HUES6 (cell line): ENCODE data around the gene TLR9.

Experiments
- H3K27ac ChIP-seq: 2 replicates; pipeline ENCODE4 v1.7.0; 2013; ENCODE audit warnings: low read depth, mild to moderate bottlenecking, low read length, inconsistent platforms
- H3K27me3 ChIP-seq: 2 replicates; pipeline ENCODE4 v1.6.1; 2013; ENCODE audit warnings: low read length; ENCODE audit not compliant: control insufficient read depth, insufficient read depth
- H3K36me3 ChIP-seq: 2 replicates; pipeline ENCODE4 v1.6.1; 2013; ENCODE audit warnings: low read length; ENCODE audit not compliant: control insufficient read depth, insufficient read depth
- H3K4me1 ChIP-seq: 2 replicates; pipeline ENCODE4 v1.6.1; 2013; ENCODE audit warnings: low read length; ENCODE audit not compliant: control insufficient read depth, insufficient read depth
- H3K4me3 ChIP-seq: 2 replicates; pipeline ENCODE4 v1.5.1; 2013; ENCODE audit warnings: low read depth, low read length
- H3K9ac ChIP-seq: one replicate; pipeline ENCODE4 v1.6.1; 2013; ENCODE audit warnings: mild to moderate bottlenecking, low read length
- H3K9me3 ChIP-seq: 2 replicates; pipeline ENCODE4 v1.6.1; 2013; ENCODE audit warnings: low read depth, low read length; ENCODE audit not compliant: control insufficient read depth, insufficient read depth

TLR9 gene

GRCh38 chr3:52198643-52199608 is 26.5 kb downstream of the TLR9 start:
- H3K4me3 ChIP-seq, result peak overlapping the region; percentile 95
- peaks cover 15% of the 10 kb centered on the region for H3K4me1 ChIP-seq
- peaks cover 35% of the 10 kb centered on the region for H3K36me3 ChIP-seq
- H3K9me3 ChIP-seq, result no peaks in the 10 kb centered on the region
- no peak overlapping the region for H3K27ac ChIP-seq
- H3K9ac ChIP-seq, result peak overlapping the region; percentile 81
- H3K27me3 ChIP-seq, result no peaks in the 10 kb centered on the region

- Histone ChIP-seq H3K27ac (0 out of 2 replicates have a peak within 1 kb of the TSS, but pooled peaks have one; percentile 25), H3K4me3 (peak within 1 kb of the TSS; percentile 95), H3K4me1 (peaks cover 15% of the 10 kb centered on the region), H3K27me3 (no peaks in the 10 kb centered on the region), H3K9ac (peak within 1 kb of the TSS; percentile 81), H3K36me3 (peaks cover 26% of the 10 kb centered on the region), H3K9me3 (no peaks in the 10 kb centered on the region)
These were observed 27.4 kb downstream of the TLR9 start, which contains the start of gene ALAS1 for GRCh38 chr3:52197842-52198625. Gene ALAS1, plus strand, starts transcription at chr3:52198160. Its CDS starts 1,082 bp downstream, at chr3:52199242.

DNA sequence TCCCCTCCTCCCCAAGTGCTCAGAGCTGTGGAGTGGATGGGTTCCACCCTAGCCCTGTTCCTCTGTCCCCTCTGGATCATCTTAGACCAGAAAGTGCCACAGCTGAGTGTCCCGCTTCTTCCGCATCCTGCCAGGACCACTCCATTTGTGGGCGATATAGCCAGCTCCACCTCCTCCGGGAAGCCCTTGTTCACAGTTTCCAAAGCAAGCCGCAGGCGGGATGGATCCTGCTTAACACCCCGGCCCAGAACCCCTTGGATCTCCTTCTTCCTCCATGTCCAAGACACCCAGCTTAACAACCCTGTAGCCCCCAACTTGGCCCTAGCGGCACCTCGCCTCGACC is 28.0 kb downstream of the TLR9 start:
- no peaks in the 10 kb centered on the region for H3K9me3 ChIP-seq
- H3K27ac ChIP-seq, result no peak overlapping the region
- H3K4me1 ChIP-seq, result peaks cover 15% of the 10 kb centered on the region
- peak overlapping the region; percentile 95 for H3K4me3 ChIP-seq
- no peaks in the 10 kb centered on the region for H3K27me3 ChIP-seq
- peak overlapping the region; percentile 36 for H3K9ac ChIP-seq
- peaks cover 21% of the 10 kb centered on the region for H3K36me3 ChIP-seq

DNA sequence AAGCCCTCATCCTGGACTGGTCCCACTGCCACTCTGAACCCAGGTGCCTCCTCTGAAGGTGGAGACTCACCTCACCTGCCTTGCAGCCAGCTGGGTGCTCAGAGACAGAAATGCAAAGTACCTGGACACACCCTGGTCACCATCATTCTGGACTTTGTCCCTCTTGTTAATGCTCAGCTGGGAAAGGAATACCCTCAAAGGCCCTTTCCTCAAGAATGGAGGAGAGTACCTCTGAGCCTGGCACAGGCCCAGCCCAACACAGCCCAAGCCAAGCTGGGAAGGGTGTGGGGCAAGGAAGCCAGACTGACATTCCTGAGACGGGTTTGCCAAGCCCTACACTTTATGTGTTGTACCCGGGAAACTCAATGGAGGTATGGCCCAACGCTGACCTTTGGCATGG is 28.5 kb downstream of the TLR9 start:
- peaks cover 17% of the 10 kb centered on the region for H3K36me3 ChIP-seq
- H3K27ac ChIP-seq, result no peak overlapping the region
- peaks cover 15% of the 10 kb centered on the region for H3K4me1 ChIP-seq
- H3K27me3 ChIP-seq, result no peaks in the 10 kb centered on the region
- no peak overlapping the region for H3K4me3 ChIP-seq
- H3K9ac ChIP-seq, result no peak overlapping the region
- no peaks in the 10 kb centered on the region for H3K9me3 ChIP-seq

DNA sequence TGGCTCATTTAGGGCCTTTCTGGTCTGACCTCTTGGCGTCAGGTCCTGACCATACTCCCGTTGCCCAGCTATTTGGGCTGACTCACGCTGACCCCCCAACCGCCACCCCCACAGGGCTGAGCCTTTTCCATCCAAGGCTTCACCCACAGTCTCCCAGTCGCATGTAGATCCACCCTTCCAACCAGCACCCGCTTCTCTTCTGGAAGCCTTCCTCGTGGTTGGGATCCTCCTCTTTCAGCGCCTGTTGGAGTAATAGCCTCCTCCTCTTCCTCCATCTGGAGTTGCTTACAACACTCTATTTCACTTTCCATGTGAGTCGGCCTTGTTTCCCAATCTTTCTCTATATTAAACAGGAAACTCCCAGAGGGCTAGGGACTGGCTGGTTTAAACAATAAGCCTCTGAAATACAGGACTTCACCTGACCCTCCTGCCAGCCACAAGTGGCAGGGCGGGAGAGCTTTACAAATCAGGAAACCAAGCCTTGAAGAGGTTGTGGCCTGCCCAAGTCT is 29.6 kb downstream of the TLR9 start:
- Histone ChIP-seq H3K27me3 (no peaks in the 10 kb centered on the region), H3K4me1 (peaks cover 15% of the 10 kb centered on the region), H3K27ac (no peak overlapping the region), H3K9ac (no peak overlapping the region), H3K9me3 (no peaks in the 10 kb centered on the region), H3K36me3 (peaks cover 7% of the 10 kb centered on the region), H3K4me3 (no peak overlapping the region)

- no peak overlapping the region for H3K4me3 ChIP-seq
- no peak overlapping the region for H3K27ac ChIP-seq
- H3K9me3 ChIP-seq, result no peaks in the 10 kb centered on the region
- peaks cover 6% of the 10 kb centered on the region for H3K36me3 ChIP-seq
- H3K9ac ChIP-seq, result no peak overlapping the region
- H3K27me3 ChIP-seq, result no peaks in the 10 kb centered on the region
- H3K4me1 ChIP-seq, result peaks cover 15% of the 10 kb centered on the region
These were observed 30.2 kb downstream of the TLR9 start for GRCh38 chr3:52195291-52195597.

GRCh38 chr3:52194485-52195290 is 30.8 kb downstream of the TLR9 start:
- H3K4me1 ChIP-seq, result peaks cover 15% of the 10 kb centered on the region
- H3K27ac ChIP-seq, result no peak overlapping the region
- H3K9me3 ChIP-seq, result no peaks in the 10 kb centered on the region
- no peak overlapping the region for H3K9ac ChIP-seq
- H3K27me3 ChIP-seq, result no peaks in the 10 kb centered on the region
- H3K36me3 ChIP-seq, result peaks cover 6% of the 10 kb centered on the region
- H3K4me3 ChIP-seq, result no peak overlapping the region

DNA sequence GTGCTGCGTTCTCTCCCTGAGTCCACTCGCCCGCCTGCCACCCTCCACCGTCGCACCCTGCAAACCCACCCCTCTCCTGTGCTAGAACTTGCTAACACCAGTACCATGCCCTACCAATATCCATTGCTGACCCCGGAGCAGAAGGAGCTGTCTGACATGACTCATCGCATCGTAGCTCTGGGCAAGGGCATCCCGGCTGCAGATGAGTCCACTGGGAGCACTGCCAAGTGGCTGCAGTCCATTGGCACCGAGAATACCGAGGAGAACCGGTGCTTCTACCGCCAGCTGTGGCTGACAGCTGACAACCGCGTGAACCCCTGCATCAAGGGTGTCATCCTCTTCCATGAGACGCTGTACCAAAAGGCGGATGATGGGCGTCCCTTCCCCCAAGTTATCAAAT is 32.4 kb downstream of the TLR9 start:
- Histone ChIP-seq H3K27me3 (no peaks in the 10 kb centered on the region), H3K9ac (no peak overlapping the region), H3K27ac (no peak overlapping the region), H3K4me3 (no peak overlapping the region), H3K4me1 (peaks cover 8% of the 10 kb centered on the region), H3K36me3 (no peaks in the 10 kb centered on the region), H3K9me3 (no peaks in the 10 kb centered on the region)

DNA sequence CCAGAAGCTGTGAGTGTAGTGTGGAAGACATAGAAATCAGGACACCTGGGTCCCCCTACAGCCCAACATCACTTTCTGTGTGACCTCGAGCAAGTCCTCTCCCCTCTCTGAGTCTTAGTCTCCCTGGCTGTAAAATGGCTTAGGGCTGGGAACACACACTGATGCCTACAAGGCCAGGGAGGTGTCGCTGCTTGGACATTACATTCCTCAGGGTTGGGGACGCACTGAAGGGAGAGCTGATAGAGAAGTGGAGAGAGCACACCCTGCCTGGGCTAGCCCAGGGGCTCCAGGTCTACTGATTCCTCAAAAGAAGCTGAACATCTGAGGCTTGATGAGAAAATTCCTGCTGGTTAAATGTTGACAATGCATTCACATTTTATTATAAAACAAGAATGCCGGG is 33.8 kb downstream of the TLR9 start:
- Histone ChIP-seq H3K27ac (no peak overlapping the region), H3K27me3 (no peaks in the 10 kb centered on the region), H3K4me1 (no peaks in the 10 kb centered on the region), H3K9me3 (no peaks in the 10 kb centered on the region), H3K9ac (no peak overlapping the region), H3K36me3 (no peaks in the 10 kb centered on the region), H3K4me3 (no peak overlapping the region)

- no peak overlapping the region for H3K27ac ChIP-seq
- no peaks in the 10 kb centered on the region for H3K9me3 ChIP-seq
- H3K27me3 ChIP-seq, result no peaks in the 10 kb centered on the region
- H3K4me1 ChIP-seq, result no peaks in the 10 kb centered on the region
- no peak overlapping the region for H3K4me3 ChIP-seq
- H3K9ac ChIP-seq, result no peak overlapping the region
- no peaks in the 10 kb centered on the region for H3K36me3 ChIP-seq
These were observed 35.0 kb downstream of the TLR9 start for GRCh38 chr3:52190294-52191074.
